K562 (cell line): ENCODE data around the gene PCLAF. TPM values are rescaled to one million over a fixed set of nuclear protein-coding genes. Genes with fewer than 3 reads are reported as not detected.

Source experiments
- ATAC-seq: fragments of 200-7000 bp; cut with Tn5 transposase; 3 replicates; pipeline ENCODE4 v1.9.1; 2020; ENCODE audit warnings: moderate library complexity
- Bru-seq: library from RNA; stranded (reverse); fragments of 400-500 nt; gene quantifications from one replicate; lab custom pipeline; 2021; lab: Mats Ljungman, UMichigan
- BruChase-seq, 2 experiments: library from RNA; stranded (reverse); fragments of 400-500 nt; gene quantifications; one replicate each; lab custom pipeline; 2021; lab: Mats Ljungman, UMichigan
- BruUV-seq: library from RNA; stranded (reverse); fragments of 400-500 nt; replicated peaks from 2 replicates; lab custom pipeline; 2021; lab: Mats Ljungman, UMichigan
- CTCF ChIA-PET: fragments of 300-600 bp; formaldehyde crosslinking; extraction: SDS; loops from one replicate; lab custom pipeline; 2021; ENCODE audit warnings: low intra/inter-chr PET ratio; lab: Yijun Ruan, JAX
- POLR2A ChIA-PET: fragments of 300-600, 350-650 bp; sonication (Branson Sonifier 250); formaldehyde crosslinking; extraction: SDS; loops from one replicate; lab custom pipeline; 2021; ENCODE audit warnings: antibody characterized with exemption, inconsistent platforms; lab: Yijun Ruan, JAX
- DNase-seq, 4 experiments: peaks; one replicate each; pipeline versions ENCODE4 v3.0.0 to v3.0.0-alpha.2; 2011 to 2018; ENCODE audit warnings: low spot score in 3 of 4, mixed read lengths in 3 of 4; ENCODE audit errors: extremely low read depth in 1 of 4
- FAIRE-seq: peaks from 2 replicates; lab custom pipeline; 2011; peaks lifted over from hg19 to GRCh38; lab: Jason Lieb, UNC
- H2AFZ ChIP-seq: 2 replicates; pipeline ENCODE4 v1.6.0; 2011; ENCODE audit warnings: low read depth, low read length, control low read depth, inconsistent platforms
- H3K27ac ChIP-seq: fragments of 200-600 bp; 3 replicates; pipeline ENCODE4 v1.8.0; 2011; ENCODE audit warnings: low read depth, mild to moderate bottlenecking, control low read depth, inconsistent platforms, low read length, moderate library complexity, mixed read lengths; ENCODE audit errors: extremely low read depth
- H3K27me3 ChIP-seq, 2 experiments: fragments of 300-600 bp in 1 of 2; 2 replicates in 1 of 2; 3 replicates in 1 of 2; pipeline versions ENCODE4 v1.6.0 to v1.8.0; 2011; ENCODE audit warnings: inconsistent platforms in 2 of 2, low read length in 2 of 2, mild to moderate bottlenecking in 1 of 2, mixed read lengths in 1 of 2, moderate library complexity in 1 of 2; ENCODE audit not compliant: control insufficient read depth in 2 of 2, insufficient read depth in 2 of 2
- H3K36me3 ChIP-seq: fragments of 300-600 bp; 3 replicates; pipeline ENCODE4 v1.8.0; 2011; ENCODE audit warnings: mild to moderate bottlenecking, low read length, inconsistent platforms; ENCODE audit not compliant: control insufficient read depth, insufficient read depth
- H3K4me1 ChIP-seq, 2 experiments: fragments of 200-600 bp in 1 of 2; replicated peaks in 1 of 2; 2 replicates in 1 of 2; 3 replicates in 1 of 2; pipeline versions ENCODE4 v1.5.1 to v1.8.0; 2011; ENCODE audit warnings: inconsistent platforms in 2 of 2, low read length in 2 of 2, mild to moderate bottlenecking in 1 of 2, mixed read lengths in 1 of 2, moderate library complexity in 1 of 2; ENCODE audit not compliant: control insufficient read depth in 2 of 2, insufficient read depth in 2 of 2
- H3K4me2 ChIP-seq: 2 replicates; pipeline ENCODE4 v1.6.1; 2011; ENCODE audit warnings: low read length, control low read depth, inconsistent platforms, mixed read lengths; ENCODE audit not compliant: insufficient read depth
- H3K4me3 ChIP-seq: fragments of 200-600 bp; sonication (generic), shearing (Covaris generic); 2 replicates; pipeline ENCODE4 v1.5.1; 2016; ENCODE audit warnings: control low read depth, inconsistent platforms
- H3K79me2 ChIP-seq: fragments of 200-600 bp; 3 replicates; pipeline ENCODE4 v1.8.0; 2011; ENCODE audit warnings: low read length, inconsistent platforms; ENCODE audit not compliant: control insufficient read depth, insufficient read depth
- H3K9ac ChIP-seq, 2 experiments: 2 replicates each; pipeline versions ENCODE4 v1.6.0 to v1.6.1; 2011; ENCODE audit warnings: low read depth in 2 of 2, low read length in 2 of 2, control low read depth in 1 of 2, inconsistent platforms in 1 of 2, mild to moderate bottlenecking in 1 of 2, mixed read lengths in 1 of 2; ENCODE audit not compliant: insufficient read depth in 1 of 2
- H3K9me1 ChIP-seq: one replicate; pipeline ENCODE4 v1.6.0; 2011; ENCODE audit warnings: inconsistent platforms, mild to moderate bottlenecking, low read length, moderate library complexity; ENCODE audit not compliant: control insufficient read depth, insufficient read depth
- H3K9me3 ChIP-seq: replicated peaks from 2 replicates; pipeline ENCODE4 v1.5.1; 2011; ENCODE audit warnings: low read depth, low read length, inconsistent platforms; ENCODE audit not compliant: control insufficient read depth, insufficient read depth
- H4K20me1 ChIP-seq: replicated peaks from 2 replicates; pipeline ENCODE4 v1.6.1; 2011; ENCODE audit warnings: low read length, inconsistent platforms, mixed read lengths; ENCODE audit not compliant: control insufficient read depth, insufficient read depth
- COPS2 ChIP-seq: fragments of 450-650 bp; conservative IDR thresholded peaks from 2 replicates; pipeline ENCODE4 v1.6.1; 2016; ENCODE audit warnings: mild to moderate bottlenecking, moderate library complexity
- DACH1 ChIP-seq: fragments of 450-650 bp; IDR thresholded peaks from 2 replicates; pipeline ENCODE4 v1.6.1; 2018; ENCODE audit not compliant: partially characterized antibody
- IRF2 ChIP-seq: sonication (generic); formaldehyde crosslinking; IDR thresholded peaks from 2 replicates; pipeline ENCODE4 v1.8.1; 2022; ENCODE audit warnings: mild to moderate bottlenecking, missing genetic modification reagents
- NR2F6 ChIP-seq: fragments of 450-650 bp; formaldehyde crosslinking; IDR thresholded peaks from 2 replicates; pipeline ENCODE4 v1.4.0; 2020; ENCODE audit warnings: mild to moderate bottlenecking
- NRF1 ChIP-seq, 2 experiments: fragments of 450-650 bp; IDR thresholded peaks in 1 of 2; conservative IDR thresholded peaks in 1 of 2; 2 replicates each; pipeline ENCODE4 v1.6.1; 2014; ENCODE audit warnings: mild to moderate bottlenecking in 2 of 2
- PML ChIP-seq: IDR thresholded peaks from 2 replicates; pipeline ENCODE4 v1.6.1; 2012; ENCODE audit warnings: low read length, inconsistent platforms
- RBBP5 ChIP-seq: fragments of 200-600 bp; sonication (generic); IDR thresholded peaks from 2 replicates; pipeline ENCODE4 v1.6.1; 2012; ENCODE audit warnings: borderline replicate concordance, mild to moderate bottlenecking, low read length, control low read depth, inconsistent platforms; ENCODE audit not compliant: insufficient read depth, poor library complexity, severe bottlenecking
- SMAD1 ChIP-seq: fragments of 150-350 bp; IDR thresholded peaks from 2 replicates; pipeline ENCODE4 v1.6.1; 2014; ENCODE audit warnings: low read length, low read depth; ENCODE audit not compliant: partially characterized antibody
- ZBED1 ChIP-seq: IDR thresholded peaks from 2 replicates; pipeline ENCODE4 v1.6.1; 2014
- ZC3H4 ChIP-seq: sonication (generic); formaldehyde crosslinking; IDR thresholded peaks from 2 replicates; pipeline ENCODE4 v1.9.0; 2021; ENCODE audit warnings: missing genetic modification reagents, borderline replicate concordance
- ZNF280B ChIP-seq: fragments of 250-450 bp; sonication (Bioruptor Pico); IDR thresholded peaks from 2 replicates; pipeline ENCODE4 v1.5.1; 2021; ENCODE audit warnings: mild to moderate bottlenecking
- ZNF561 ChIP-seq: fragments of 450-650 bp; formaldehyde crosslinking; conservative IDR thresholded peaks from 2 replicates; pipeline ENCODE4 v1.4.0; 2020; ENCODE audit warnings: mild to moderate bottlenecking, moderate library complexity
- WGBS: fragments of 100-300 bp; shearing (Covaris generic); methylation state at CpG from one replicate; pipeline ENCODE4 v1.1.6; 2016; ENCODE audit warnings: low coverage, mixed read lengths; ENCODE audit not compliant: insufficient coverage; ENCODE audit errors: missing lambda C conversion rate; 5-methylcytosine and 5-hydroxymethylcytosine counted together
- in situ Hi-C: fragments of 300-500 bp; cut with MboI; formaldehyde crosslinking; loops from 4 replicates; pipeline ENCODE4 v1.15.0; 2018; ENCODE audit warnings: inconsistent platforms, mixed read lengths
- intact Hi-C: fragments of 100-400 bp; cut with micrococcal nuclease; formaldehyde crosslinking; loops from 2 replicates; pipeline ENCODE4 v1.14.2; 2022
- long read RNA-seq, 3 experiments: library from polyadenylated mRNA in 2 of 3; library from RNA in 1 of 3; unstranded in 2 of 3; stranded (forward) in 1 of 3; transcript quantifications; one replicate each; pipeline ENCODE4 v2.0.0, GENCODE V29; 2019 to 2022
- polyA minus RNA-seq, 3 experiments: library from RNA; depleted of rRNA, polyadenylated mRNA; stranded (reverse); fragments of >200 nt; gene quantifications; 2 replicates each; pipeline ENCODE4 v1.2.3, GENCODE V29; 2011
- polyA plus RNA-seq, 8 experiments: library from polyadenylated mRNA; depleted of rRNA in 4 of 8; stranded (reverse) in 5 of 8; unstranded in 3 of 8; fragments of >200 nt; fragmentation: Nextera tagmentation in 2 of 8; fragmentation: Illumina TruSeq in 1 of 8; extraction: Ambion mirVana in 2 of 8; extraction: Trizol in 1 of 8; gene quantifications; 2 replicates each; pipeline versions ENCODE4 v1.2.1 to v1.2.3, GENCODE V29; 2011 to 2014; ENCODE audit warnings: inconsistent platforms in 1 of 8, missing spikeins in 1 of 8
- total RNA-seq, 7 experiments: library from RNA; depleted of rRNA in 6 of 7; stranded (reverse); fragments of >200 nt in 6 of 7; fragmentation: Illumina TruSeq in 2 of 7; extraction: Trizol in 2 of 7; gene quantifications; 2 replicates each; pipeline versions ENCODE4 v1.2.1 to v1.2.3, GENCODE V29; 2011 to 2021; ENCODE audit warnings: low replicate concordance in 1 of 7

The PCLAF gene
- 103 and 143 TPM in 2 replicates for total RNA-seq (2011; cell fraction: chromatin; rRNA removed; ENCODE audit: low replicate concordance)
- total RNA-seq (2011; cell fraction: nucleolus; rRNA removed): 66.6 and 68.9 TPM in 2 replicates
- 73.7 and 109 TPM in 2 replicates for total RNA-seq (2011; cell fraction: nucleoplasm; rRNA removed)
- 112 and 135 TPM in 2 replicates for total RNA-seq (2014; rRNA removed)
- total RNA-seq (2014; rRNA removed; fragmentation: Illumina TruSeq; extraction: Trizol): 305 and 406 TPM in 2 replicates
- total RNA-seq (2015; rRNA removed; fragmentation: Illumina TruSeq; extraction: Trizol): 111 and 113 TPM in 2 replicates
- total RNA-seq (2021): 132 and 161 TPM in 2 replicates
- 331 and 560 TPM in 2 replicates for polyA plus RNA-seq (2011; rRNA removed)
- polyA plus RNA-seq (2011; cell fraction: cytosol; rRNA removed): 75.7 and 121 TPM in 2 replicates
- 192 and 207 TPM in 2 replicates for polyA plus RNA-seq (2011; cell fraction: nucleus; rRNA removed)
- 196 and 232 TPM in 2 replicates for polyA plus RNA-seq (2012)
- polyA plus RNA-seq (2014; fragmentation: Illumina TruSeq; extraction: Trizol): 427 and 492 TPM in 2 replicates
- polyA plus RNA-seq (2014; fragmentation: Nextera tagmentation; extraction: Ambion mirVana): 100 to 1,000 TPM; 715 to 881 TPM
- polyA plus RNA-seq (2014; rRNA removed): 360 and 565 TPM in 2 replicates
- 191 and 212 TPM in 2 replicates for polyA minus RNA-seq (2011; rRNA and poly(A)+ RNA removed)
- polyA minus RNA-seq (2011; cell fraction: cytosol; rRNA and poly(A)+ RNA removed): 29.5 and 33.0 TPM in 2 replicates
- polyA minus RNA-seq (2011; cell fraction: nucleus; rRNA and poly(A)+ RNA removed): 17.4 and 19.5 TPM in 2 replicates
- percentile 90 among the genes with signal in this experiment for Bru-seq, nascent RNA
- BruChase-seq, experiment 1, labeled RNA remaining after a 2-hour chase: percentile 94 among the genes with signal in this experiment
- BruChase-seq, experiment 2, labeled RNA remaining after a 6-hour chase: percentile 93 among the genes with signal in this experiment
- long read RNA-seq, experiment 1, transcript PCLAF-202 (3 exons, 911 nt): minor isoform, 49 of 554 reads
- long read RNA-seq, experiment 1, transcript PCLAF-201 (4 exons, 2,194 nt): major isoform, 474 of 554 reads
- long read RNA-seq, experiment 1, partial matches to known transcripts: 24 of 554 reads
- long read RNA-seq, experiment 1, other reads (novel, unspliced or antisense): 1 of 554 reads
- long read RNA-seq, experiment 2, transcript PCLAF-201 (4 exons, 2,194 nt): major isoform, 67 of 74 reads
- long read RNA-seq, experiment 2, partial matches to known transcripts: 1 of 74 reads
- long read RNA-seq, experiment 2, other reads (novel, unspliced or antisense): 1 of 74 reads
- long read RNA-seq, experiment 3, transcript PCLAF-201 (4 exons, 2,194 nt): major isoform, 411 of 456 reads
- long read RNA-seq, experiment 3, transcript PCLAF-202 (3 exons, 911 nt): minor isoform, 36 of 456 reads
- long read RNA-seq, experiment 3, partial matches to known transcripts: 2 of 456 reads
- long read RNA-seq, experiment 3, other reads (novel, unspliced or antisense): 3 of 456 reads

- POLR2A ChIA-PET: interaction anchor here (0.5 to 3.3 kb wide), 12 partner anchors 8 to 868 kb away, joined by 3 to 29 read pairs (median 4); no protein-coding TSS in a partner anchor
- TSS peak; percentile 70 for BruUV-seq
- H2AFZ ChIP-seq: peak within 1 kb of the TSS; percentile 77
- FAIRE-seq (peak; percentile 98), ATAC-seq (peak; percentile 99), DNase-seq (peak; percentile 81 to 99 (median 90))
- no peaks in the 10 kb centered on the region for H3K9me1 ChIP-seq
- H3K4me2 ChIP-seq: peak within 1 kb of the TSS; percentile 95
- no peaks in the 10 kb centered on the region for H3K27me3 ChIP-seq
- no peaks in the 10 kb centered on the region for H3K9me3 ChIP-seq
- H3K36me3 ChIP-seq: peaks cover 28% of the 10 kb centered on the region; the same call in 2 of the 3 replicates
- H4K20me1 ChIP-seq: 0 out of 2 replicates have a peak, but pooled peaks cover 3% of the 10 kb centered on the region
- peak within 1 kb of the TSS; percentile 74 for H3K4me3 ChIP-seq
- peaks cover 44% of the 10 kb centered on the region for H3K79me2 ChIP-seq
- peak within 1 kb of the TSS; percentile 75 for H3K27ac ChIP-seq
- CTCF ChIA-PET: interaction anchor here (0.6 kb wide), 1 partner anchor 31 kb away, joined by 4 read pairs; no protein-coding TSS in a partner anchor
- under 1% methylated on average over 38 of the region's 38 CpGs for WGBS
- intact Hi-C loops: no loop called here
- H3K4me1 ChIP-seq: peaks cover 5 to 12% of the 10 kb centered on the region in 2 experiments; a peak in 4 of 5 replicates
- peak within 1 kb of the TSS; percentile 90 to 91 for H3K9ac ChIP-seq
- in situ Hi-C loops: no loop called here
- TF ChIP-seq SMAD1 (peak; percentile 69), ZC3H4 (CRISPR knock-in tag) (no peak), NR2F6 (CRISPR knock-in tag) (no peak), ZNF280B (no peak), IRF2 (CRISPR knock-in tag) (no peak), DACH1 (no peak), NRF1 (conservative IDR thresholded peaks at IDR 0.05 in 1 of 2, IDR thresholded peaks at IDR 0.05 in 1 of 2) (peak; percentile 52 to 62; a peak in 3 of 4 replicates), RBBP5 (peak; percentile 85), ZBED1 (no peak), COPS2 (no peak), PML (peak; percentile 92), ZNF561 (CRISPR knock-in tag) (no peak)
These were observed at the start of gene PCLAF for GRCh38 chr15:64381000-64381751. PCLAF (minus strand) TSS chr15:64381441; CDS start chr15:64381371, 70 bp downstream.
